ENCODE results near the gene SNF8.

Gene SNF8

DNA sequence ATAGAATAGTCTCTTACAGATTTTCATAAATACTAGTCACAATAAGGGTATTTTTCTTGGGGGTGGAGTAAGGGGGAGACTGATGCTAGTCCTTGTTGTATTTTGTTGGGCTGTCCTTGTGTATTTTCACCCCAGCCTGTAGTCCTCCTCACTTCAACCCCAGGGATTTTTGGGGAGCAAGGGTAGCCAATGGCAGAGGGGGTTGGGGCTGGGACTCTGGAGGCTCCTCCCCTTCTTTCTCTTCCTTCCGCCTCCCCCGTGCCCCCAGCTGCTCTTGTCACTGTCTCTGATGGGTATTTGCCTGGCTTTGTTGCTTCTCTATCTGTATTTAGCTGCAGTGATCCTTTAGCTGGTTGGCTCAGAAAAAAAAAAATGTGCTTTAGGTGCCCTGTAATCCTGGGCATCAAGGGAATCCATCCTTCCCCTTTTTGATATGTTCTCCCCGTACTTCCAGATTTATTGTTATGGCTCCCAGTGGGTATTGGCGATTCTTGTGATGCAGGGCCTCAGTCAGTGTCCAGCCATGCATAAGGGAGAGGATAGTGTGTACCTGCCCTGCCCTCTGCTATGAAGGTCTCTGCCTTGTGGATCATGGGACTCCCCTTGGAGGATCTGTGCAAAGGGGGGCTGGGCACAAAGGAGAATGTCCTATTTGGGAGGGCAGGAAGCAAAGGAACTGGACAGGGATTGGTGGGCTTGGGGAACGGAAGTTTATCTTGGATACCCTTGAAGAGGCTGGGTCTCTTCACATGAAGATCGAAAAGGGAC is 16.5 kb downstream of the SNF8 start:
- Histone ChIP-seq H3K9ac (ENCODE audit: low read depth, low read length, poor library complexity, severe bottlenecking) (no peak overlapping the region), H3K4me1 (ENCODE audit: insufficient read depth, low read length, poor library complexity, severe bottlenecking) (no peaks in the 10 kb centered on the region), H3K9me2 (replicated peaks; ENCODE audit: low read depth, low read length) (no peaks in the 10 kb centered on the region), H2AFZ (ENCODE audit: low read length) (no peak overlapping the region), H3K79me2 (ENCODE audit: insufficient read depth, low read length) (no peaks in the 10 kb centered on the region), H3K4me2 (ENCODE audit: low read depth, low read length, poor library complexity, severe bottlenecking) (no peak overlapping the region), H3F3A (ENCODE audit: low read depth) (no peaks in the 10 kb centered on the region), H3K27me3 (ENCODE audit: insufficient read depth, low read length, poor library complexity, severe bottlenecking) (no peaks in the 10 kb centered on the region), H3K36me3 (ENCODE audit: insufficient read depth, low read length) (peaks cover 96% of the 10 kb centered on the region), H4K20me1 (ENCODE audit: insufficient read depth, low read length, poor library complexity, severe bottlenecking) (peaks cover 9% of the 10 kb centered on the region), H3K9me3 (ENCODE audit: insufficient read depth, low read depth, low read length) (no peaks in the 10 kb centered on the region), H3K4me3 (ENCODE audit: low read length, poor library complexity, severe bottlenecking) (no peak overlapping the region)
- TF ChIP-seq, protein P1, sequence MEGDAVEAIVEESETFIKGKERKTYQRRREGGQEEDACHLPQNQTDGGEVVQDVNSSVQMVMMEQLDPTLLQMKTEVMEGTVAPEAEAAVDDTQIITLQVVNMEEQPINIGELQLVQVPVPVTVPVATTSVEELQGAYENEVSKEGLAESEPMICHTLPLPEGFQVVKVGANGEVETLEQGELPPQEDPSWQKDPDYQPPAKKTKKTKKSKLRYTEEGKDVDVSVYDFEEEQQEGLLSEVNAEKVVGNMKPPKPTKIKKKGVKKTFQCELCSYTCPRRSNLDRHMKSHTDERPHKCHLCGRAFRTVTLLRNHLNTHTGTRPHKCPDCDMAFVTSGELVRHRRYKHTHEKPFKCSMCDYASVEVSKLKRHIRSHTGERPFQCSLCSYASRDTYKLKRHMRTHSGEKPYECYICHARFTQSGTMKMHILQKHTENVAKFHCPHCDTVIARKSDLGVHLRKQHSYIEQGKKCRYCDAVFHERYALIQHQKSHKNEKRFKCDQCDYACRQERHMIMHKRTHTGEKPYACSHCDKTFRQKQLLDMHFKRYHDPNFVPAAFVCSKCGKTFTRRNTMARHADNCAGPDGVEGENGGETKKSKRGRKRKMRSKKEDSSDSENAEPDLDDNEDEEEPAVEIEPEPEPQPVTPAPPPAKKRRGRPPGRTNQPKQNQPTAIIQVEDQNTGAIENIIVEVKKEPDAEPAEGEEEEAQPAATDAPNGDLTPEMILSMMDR (conservative IDR thresholded peaks at IDR 0.05; ENCODE audit: low read length), result no peak

DNA sequence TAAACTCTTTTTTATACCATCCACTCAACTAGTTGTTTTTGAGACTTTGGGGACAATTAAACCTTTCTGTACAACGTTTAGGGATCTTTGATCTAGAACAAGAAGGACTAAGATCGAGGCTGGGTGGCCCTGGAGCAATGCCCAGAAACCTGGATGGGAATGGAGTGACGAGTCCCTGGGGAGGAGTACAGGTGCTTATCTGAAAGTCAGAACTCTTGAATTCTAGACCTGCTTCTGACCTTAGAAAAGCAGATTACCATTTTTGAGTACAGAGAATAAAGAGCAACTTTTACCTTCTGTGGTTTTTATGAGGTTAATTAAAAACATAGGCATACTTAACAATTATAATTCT is 18.7 kb downstream of the SNF8 start:
- Histone ChIP-seq H3K4me3 (ENCODE audit: low read length, poor library complexity, severe bottlenecking) (no peak overlapping the region), H4K20me1 (ENCODE audit: insufficient read depth, low read length, poor library complexity, severe bottlenecking) (peaks cover 9% of the 10 kb centered on the region), H3F3A (ENCODE audit: low read depth) (no peaks in the 10 kb centered on the region), H3K79me2 (ENCODE audit: insufficient read depth, low read length) (no peaks in the 10 kb centered on the region), H3K4me1 (ENCODE audit: insufficient read depth, low read length, poor library complexity, severe bottlenecking) (no peaks in the 10 kb centered on the region), H3K9me2 (replicated peaks; ENCODE audit: low read depth, low read length) (no peaks in the 10 kb centered on the region), H3K9ac (ENCODE audit: low read depth, low read length, poor library complexity, severe bottlenecking) (no peak overlapping the region), H2AFZ (ENCODE audit: low read length) (no peak overlapping the region), H3K4me2 (ENCODE audit: low read depth, low read length, poor library complexity, severe bottlenecking) (no peak overlapping the region), H3K27me3 (ENCODE audit: insufficient read depth, low read length, poor library complexity, severe bottlenecking) (no peaks in the 10 kb centered on the region), H3K36me3 (ENCODE audit: insufficient read depth, low read length) (peaks cover 95% of the 10 kb centered on the region), H3K9me3 (ENCODE audit: insufficient read depth, low read depth, low read length) (no peaks in the 10 kb centered on the region)
- TF ChIP-seq, protein P1 (conservative IDR thresholded peaks at IDR 0.05; ENCODE audit: low read length), result no peak
- TF ChIP-seq EZH2phosphoT487 (IDR thresholded peaks at IDR 0.05; ENCODE audit: borderline replicate concordance), result no peak

GRCh38 chr17:48925251-48925990 is 19.2 kb downstream of the SNF8 start:
- Histone ChIP-seq H3K9me3 (ENCODE audit: insufficient read depth, low read depth, low read length) (no peaks in the 10 kb centered on the region), H3K9me2 (replicated peaks; ENCODE audit: low read depth, low read length) (no peaks in the 10 kb centered on the region), H3K4me1 (ENCODE audit: insufficient read depth, low read length, poor library complexity, severe bottlenecking) (no peaks in the 10 kb centered on the region), H3F3A (ENCODE audit: low read depth) (no peaks in the 10 kb centered on the region), H3K4me3 (ENCODE audit: low read length, poor library complexity, severe bottlenecking) (no peak overlapping the region), H2AFZ (ENCODE audit: low read length) (no peak overlapping the region), H3K9ac (ENCODE audit: low read depth, low read length, poor library complexity, severe bottlenecking) (no peak overlapping the region), H3K36me3 (ENCODE audit: insufficient read depth, low read length) (peaks cover 95% of the 10 kb centered on the region), H3K27me3 (ENCODE audit: insufficient read depth, low read length, poor library complexity, severe bottlenecking) (no peaks in the 10 kb centered on the region), H4K20me1 (ENCODE audit: insufficient read depth, low read length, poor library complexity, severe bottlenecking) (peaks cover 9% of the 10 kb centered on the region), H3K4me2 (ENCODE audit: low read depth, low read length, poor library complexity, severe bottlenecking) (no peak overlapping the region), H3K79me2 (ENCODE audit: insufficient read depth, low read length) (no peaks in the 10 kb centered on the region)
- TF ChIP-seq EZH2phosphoT487 (IDR thresholded peaks at IDR 0.05; ENCODE audit: borderline replicate concordance), result no peak
- TF ChIP-seq, protein P1 (conservative IDR thresholded peaks at IDR 0.05; ENCODE audit: low read length), result no peak

Data from Loucy (cell line).